Urinary bladder (tissue), 4 donors: ENCODE data around the gene KREMEN1. TPM values are rescaled to one million over a fixed set of nuclear protein-coding genes. Genes with fewer than 3 reads are reported as not detected.

ENCODE experiments used
- DNase-seq: peaks from one replicate; pipeline ENCODE4 v3.0.0-alpha.2; 2015; ENCODE audit errors: extremely low spot score
- H3K27ac ChIP-seq: one replicate; pipeline ENCODE4 v1.5.1; 2013; ENCODE audit warnings: low read depth, mild to moderate bottlenecking, moderate library complexity
- H3K36me3 ChIP-seq: one replicate; pipeline ENCODE4 v1.6.1; 2013; ENCODE audit warnings: mild to moderate bottlenecking, moderate library complexity; ENCODE audit not compliant: insufficient read depth
- H3K4me1 ChIP-seq: one replicate; pipeline ENCODE4 v1.6.1; 2013; ENCODE audit warnings: mild to moderate bottlenecking, moderate library complexity; ENCODE audit not compliant: insufficient read depth
- H3K4me3 ChIP-seq: one replicate; pipeline ENCODE4 v1.5.1; 2013; ENCODE audit warnings: low read depth, low read length
- WGBS: extraction: QIAGEN DNeasy Blood & Tissue Kit; methylation state at CpG from one replicate; pipeline ENCODE4 v1.1.7; 2013; 5-methylcytosine and 5-hydroxymethylcytosine counted together
- polyA plus RNA-seq: library from polyadenylated mRNA; stranded (reverse); fragments of 200-250 nt; gene quantifications from one replicate; pipeline ENCODE4 v1.2.3, GENCODE V29; 2013
- small RNA-seq: library from RNA; depleted of rRNA; stranded (forward); fragments of <200 nt; gene quantifications from one replicate; pipeline ENCODE3, GENCODE V24; 2014
- total RNA-seq: library from RNA; depleted of rRNA; stranded (reverse); fragments of >200 nt; gene quantifications from one replicate; pipeline ENCODE4 v1.2.3, GENCODE V29; 2014
- donor health status: healthy with polysubstance abuse.
- donor health status: healthy.

The KREMEN1 gene
- total and polyA plus RNA-seq, 2 donors = 10.1 to 16.7 TPM

- Histone ChIP-seq H3K4me1 (no peaks in the 10 kb centered on the region), H3K36me3 (no peaks in the 10 kb centered on the region), H3K27ac (no peak overlapping the region), H3K4me3 (no peak overlapping the region)
- DNase-seq = no peak
- 72% methylated on average over 11 of the region's 11 CpGs for WGBS
These were observed 139.9 kb downstream of the KREMEN1 start for GRCh38 chr22:29212743-29213142.

- Histone ChIP-seq H3K4me1 (no peaks in the 10 kb centered on the region), H3K36me3 (no peaks in the 10 kb centered on the region), H3K4me3 (no peak overlapping the region), H3K27ac (no peak overlapping the region)
- DNase-seq = no peak
- WGBS = 87% methylated on average over 9 of the region's 9 CpGs
These were observed 140.7 kb downstream of the KREMEN1 start for GRCh38 chr22:29213493-29213892.

- 98% methylated on average over 6 of the region's 6 CpGs for WGBS
- H3K36me3 ChIP-seq = no peaks in the 10 kb centered on the region
- no peaks in the 10 kb centered on the region for H3K4me1 ChIP-seq
- no peak for DNase-seq
- H3K27ac ChIP-seq = no peak overlapping the region
- H3K4me3 ChIP-seq = no peak overlapping the region
These were observed 141.4 kb downstream of the KREMEN1 start for GRCh38 chr22:29214232-29214631.

- no peak for DNase-seq
- Histone ChIP-seq H3K27ac (no peak overlapping the region), H3K4me1 (no peaks in the 10 kb centered on the region), H3K36me3 (no peaks in the 10 kb centered on the region), H3K4me3 (no peak overlapping the region)
- WGBS = 94% methylated on average over 14 of the region's 14 CpGs
These were observed 142.4 kb downstream of the KREMEN1 start for GRCh38 chr22:29215012-29215860.

GRCh38 chr22:29216011-29216872 lies 143.4 kb downstream of the KREMEN1 start:
- Histone ChIP-seq H3K27ac (no peak overlapping the region), H3K36me3 (no peaks in the 10 kb centered on the region), H3K4me1 (no peaks in the 10 kb centered on the region), H3K4me3 (no peak overlapping the region)
- WGBS = 87% methylated on average over 14 of the region's 14 CpGs
- DNase-seq = no peak

- no peak overlapping the region for H3K27ac ChIP-seq
- DNase-seq = no peak
- H3K4me3 ChIP-seq = no peak overlapping the region
- 86% methylated on average over 14 of the region's 14 CpGs for WGBS
- H3K4me1 ChIP-seq = no peaks in the 10 kb centered on the region
- no peaks in the 10 kb centered on the region for H3K36me3 ChIP-seq
These were observed 144.2 kb downstream of the KREMEN1 start for GRCh38 chr22:29216873-29217666.

Small RNA genes lying within 50 kb of the gene (small RNA-seq; reads per million reads assigned to genes)
- not detected for gene RNU6-1219P
- not detected for gene RNU6-810P

Other genes starting within 250 kb of the KREMEN1 start
- 7.4 TPM for gene ZNRF3, start 189.5 kb upstream of the KREMEN1 start, total RNA-seq
- 8.7 TPM for gene ZNRF3, start 189.5 kb upstream of the KREMEN1 start, polyA plus RNA-seq
- not detected for gene C22orf31, start 11.2 kb upstream of the KREMEN1 start, total RNA-seq
- gene C22orf31, start 11.2 kb upstream of the KREMEN1 start, polyA plus RNA-seq = not detected
- 9.4 TPM for gene EMID1, start 132.9 kb downstream of the KREMEN1 start, total RNA-seq
- 7.0 TPM for gene EMID1, start 132.9 kb downstream of the KREMEN1 start, polyA plus RNA-seq
- 11.7 TPM for gene RHBDD3, start 194.9 kb downstream of the KREMEN1 start, total RNA-seq
- 26.9 TPM for gene RHBDD3, start 194.9 kb downstream of the KREMEN1 start, polyA plus RNA-seq
- 98.6 TPM for gene EWSR1, start 195.2 kb downstream of the KREMEN1 start, total RNA-seq
- gene EWSR1, start 195.2 kb downstream of the KREMEN1 start, polyA plus RNA-seq = 143 TPM
- 4.8 TPM for gene GAS2L1, start 233.6 kb downstream of the KREMEN1 start, total RNA-seq
- 33.7 TPM for gene GAS2L1, start 233.6 kb downstream of the KREMEN1 start, polyA plus RNA-seq
- 0.58 TPM for gene RASL10A, start 242.7 kb downstream of the KREMEN1 start, total RNA-seq
- gene RASL10A, start 242.7 kb downstream of the KREMEN1 start, polyA plus RNA-seq = 2.0 TPM